ENCODE results near the gene PALD1.
A peak's percentile ranks its signal among the peaks of the same experiment; 100 is the strongest.

Gene PALD1

GRCh38 chr10:70459061-70459773 is 19.4 kb upstream of the PALD1 start:
- Histone ChIP-seq H3K9me2 (replicated peaks; ENCODE audit: control insufficient read depth, low read length) (no peaks in the 10 kb centered on the region), H3K79me2 (ENCODE audit: control insufficient read depth, low read length) (no peaks in the 10 kb centered on the region), H3K4me3 (ENCODE audit: low read length) (no peak overlapping the region), H3K36me3 (ENCODE audit: control insufficient read depth, low read length) (no peaks in the 10 kb centered on the region), H3K27me3 (ENCODE audit: control insufficient read depth, low read length) (peaks cover 41% of the 10 kb centered on the region), H3F3A (ENCODE audit: control insufficient read depth, insufficient read depth) (no peaks in the 10 kb centered on the region), H4K20me1 (ENCODE audit: control insufficient read depth, insufficient read depth, low read depth, low read length) (no peaks in the 10 kb centered on the region), H3K27ac (ENCODE audit: low read depth, low read length) (no peak overlapping the region), H3K9me3 (ENCODE audit: control insufficient read depth, insufficient read depth, low read length) (no peaks in the 10 kb centered on the region), H3K4me1 (ENCODE audit: control insufficient read depth, low read length) (no peaks in the 10 kb centered on the region; the same call in 1 of the 2 replicates), H3K4me2 (ENCODE audit: low read length) (no peak overlapping the region)
- TF ChIP-seq EZH2phosphoT487 (IDR thresholded peaks at IDR 0.05; ENCODE audit: borderline replicate concordance, low read length) = no peak
- TF ChIP-seq CTCF (IDR thresholded peaks at IDR 0.05; ENCODE audit: low read depth, low read length, poor library complexity, severe bottlenecking) = no peak

GRCh38 chr10:70459774-70460490 is 18.6 kb upstream of the PALD1 start:
- H3K27me3 ChIP-seq (ENCODE audit: control insufficient read depth, low read length) = peaks cover 41% of the 10 kb centered on the region
- no peaks in the 10 kb centered on the region for H3K36me3 ChIP-seq (ENCODE audit: control insufficient read depth, low read length)
- H3K9me3 ChIP-seq (ENCODE audit: control insufficient read depth, insufficient read depth, low read length) = no peaks in the 10 kb centered on the region
- H3K4me3 ChIP-seq (ENCODE audit: low read length) = no peak overlapping the region
- H3F3A ChIP-seq (ENCODE audit: control insufficient read depth, insufficient read depth) = no peaks in the 10 kb centered on the region
- H3K9me2 ChIP-seq (replicated peaks; ENCODE audit: control insufficient read depth, low read length) = no peaks in the 10 kb centered on the region
- H3K27ac ChIP-seq (ENCODE audit: low read depth, low read length) = no peak overlapping the region
- no peak overlapping the region for H3K4me2 ChIP-seq (ENCODE audit: low read length)
- H4K20me1 ChIP-seq (ENCODE audit: control insufficient read depth, insufficient read depth, low read depth, low read length) = no peaks in the 10 kb centered on the region
- H3K79me2 ChIP-seq (ENCODE audit: control insufficient read depth, low read length) = no peaks in the 10 kb centered on the region
- no peaks in the 10 kb centered on the region; the same call in 1 of the 2 replicates for H3K4me1 ChIP-seq (ENCODE audit: control insufficient read depth, low read length)
- TF ChIP-seq EZH2phosphoT487 (IDR thresholded peaks at IDR 0.05; ENCODE audit: borderline replicate concordance, low read length) = no peak
- TF ChIP-seq CTCF (IDR thresholded peaks at IDR 0.05; ENCODE audit: low read depth, low read length, poor library complexity, severe bottlenecking) = no peak

GRCh38 chr10:70461397-70462348 is 16.9 kb upstream of the PALD1 start:
- no peaks in the 10 kb centered on the region for H4K20me1 ChIP-seq (ENCODE audit: control insufficient read depth, insufficient read depth, low read depth, low read length)
- no peaks in the 10 kb centered on the region for H3K9me2 ChIP-seq (replicated peaks; ENCODE audit: control insufficient read depth, low read length)
- no peaks in the 10 kb centered on the region; the same call in 1 of the 2 replicates for H3K4me1 ChIP-seq (ENCODE audit: control insufficient read depth, low read length)
- TF ChIP-seq EZH2phosphoT487 (IDR thresholded peaks at IDR 0.05; ENCODE audit: borderline replicate concordance, low read length) = no peak
- peak; percentile 90 for TF ChIP-seq CTCF (IDR thresholded peaks at IDR 0.05; ENCODE audit: low read depth, low read length, poor library complexity, severe bottlenecking)
- H3K36me3 ChIP-seq (ENCODE audit: control insufficient read depth, low read length) = no peaks in the 10 kb centered on the region
- no peaks in the 10 kb centered on the region for H3K9me3 ChIP-seq (ENCODE audit: control insufficient read depth, insufficient read depth, low read length)
- H3F3A ChIP-seq (ENCODE audit: control insufficient read depth, insufficient read depth) = no peaks in the 10 kb centered on the region
- peaks cover 33% of the 10 kb centered on the region for H3K27me3 ChIP-seq (ENCODE audit: control insufficient read depth, low read length)
- no peak overlapping the region for H3K27ac ChIP-seq (ENCODE audit: low read depth, low read length)
- H3K79me2 ChIP-seq (ENCODE audit: control insufficient read depth, low read length) = no peaks in the 10 kb centered on the region
- H3K4me3 ChIP-seq (ENCODE audit: low read length) = no peak overlapping the region
- no peak overlapping the region for H3K4me2 ChIP-seq (ENCODE audit: low read length)

Measured in DOHH2 (cell line).